HepG2 (cell line): ENCODE measurements around the gene SPECC1L. TPM values are rescaled to one million over a fixed set of nuclear protein-coding genes. Genes with fewer than 3 reads are reported as not detected.

ENCODE experiments used
- ATAC-seq: fragments of 200-7000 bp; cut with Tn5 transposase; 3 replicates; pipeline ENCODE4 v1.9.1; 2020; ENCODE audit warnings: mild to moderate bottlenecking, moderate library complexity
- BruUV-seq: library from RNA; stranded (reverse); fragments of 400-500 nt; replicated peaks from 2 replicates; lab custom pipeline; 2021; lab: Mats Ljungman, UMichigan
- CTCF ChIA-PET: fragments of 300-600 bp; formaldehyde crosslinking; extraction: SDS; loops from one replicate; lab custom pipeline; 2021; ENCODE audit warnings: low total read pairs, inconsistent platforms, low intra/inter-chr PET ratio; lab: Yijun Ruan, JAX
- POLR2A ChIA-PET: fragments of 350-600 bp; sonication (Branson Sonifier 250); formaldehyde crosslinking; loops from one replicate; lab custom pipeline; 2020; ENCODE audit warnings: antibody characterized with exemption, inconsistent platforms; lab: Yijun Ruan, JAX
- DNase-seq: peaks from one replicate; pipeline ENCODE4 v3.0.0-alpha.2; 2015; ENCODE audit warnings: low spot score
- FAIRE-seq: peaks from 3 replicates; lab custom pipeline; 2011; peaks lifted over from hg19 to GRCh38; lab: Jason Lieb, UNC
- H2AFZ ChIP-seq: one replicate; pipeline ENCODE4 v1.6.1; 2011; ENCODE audit warnings: low read length, inconsistent platforms
- H3K27ac ChIP-seq: fragments of 300-600 bp; 3 replicates; pipeline ENCODE4 v1.8.0; 2011; ENCODE audit warnings: mixed run types, mild to moderate bottlenecking, mixed read lengths, low read length, inconsistent platforms; ENCODE audit not compliant: insufficient read depth; ENCODE audit errors: extremely low read length
- H3K27me3 ChIP-seq, 2 experiments: fragments of 200-600 bp in 1 of 2; 2 replicates in 1 of 2; 3 replicates in 1 of 2; pipeline versions ENCODE4 v1.6.0 to v1.8.0; 2011; ENCODE audit warnings: low read length in 2 of 2, mild to moderate bottlenecking in 2 of 2, moderate library complexity in 2 of 2, inconsistent platforms in 1 of 2; ENCODE audit not compliant: insufficient read depth in 2 of 2, control insufficient read depth in 1 of 2
- H3K36me3 ChIP-seq, 2 experiments: fragments of 200-600 bp in 1 of 2; replicated peaks in 1 of 2; 2 replicates in 1 of 2; 3 replicates in 1 of 2; pipeline versions ENCODE4 v1.5.1 to v1.8.0; 2011; ENCODE audit warnings: low read length in 2 of 2, inconsistent platforms in 1 of 2; ENCODE audit not compliant: insufficient read depth in 2 of 2, control insufficient read depth in 1 of 2
- H3K4me1 ChIP-seq: 2 replicates; pipeline ENCODE4 v1.5.1; 2012; ENCODE audit warnings: low read length, inconsistent platforms; ENCODE audit not compliant: insufficient read depth
- H3K4me2 ChIP-seq: 2 replicates; pipeline ENCODE4 v1.6.0; 2011; ENCODE audit warnings: low read depth, low read length, inconsistent platforms
- H3K4me3 ChIP-seq, 3 experiments: fragments of 200-600 bp in 1 of 3; sonication (generic), shearing (Covaris generic) in 1 of 3; replicated peaks in 1 of 3; 2 replicates each; pipeline ENCODE4 v1.5.1; 2011 to 2016; ENCODE audit warnings: low read length in 3 of 3, inconsistent platforms in 2 of 3, low read depth in 2 of 3, mild to moderate bottlenecking in 2 of 3, control low read depth in 1 of 3, mixed read lengths in 1 of 3; ENCODE audit not compliant: insufficient read depth in 1 of 3
- H3K79me2 ChIP-seq: one replicate; pipeline ENCODE4 v1.6.1; 2011; ENCODE audit warnings: low read length, inconsistent platforms; ENCODE audit not compliant: insufficient read depth
- H3K9ac ChIP-seq: 2 replicates; pipeline ENCODE4 v1.6.0; 2011; ENCODE audit warnings: mild to moderate bottlenecking, low read depth, low read length, inconsistent platforms; ENCODE audit not compliant: insufficient read depth
- H3K9me3 ChIP-seq: 2 replicates; pipeline ENCODE4 v1.5.1; 2012; ENCODE audit warnings: mild to moderate bottlenecking, low read length
- H4K20me1 ChIP-seq: 2 replicates; pipeline ENCODE4 v1.6.0; 2011; ENCODE audit warnings: inconsistent platforms, mild to moderate bottlenecking, low read length, moderate library complexity; ENCODE audit not compliant: insufficient read depth
- ATRX ChIP-seq: sonication (generic); formaldehyde crosslinking; IDR thresholded peaks from 2 replicates; pipeline ENCODE4 v1.4.0; 2020; ENCODE audit warnings: missing genetic modification reagents, borderline replicate concordance
- CERS6 ChIP-seq: sonication (generic); formaldehyde crosslinking; IDR thresholded peaks from 2 replicates; pipeline ENCODE4 v1.5.0; 2020; ENCODE audit warnings: missing genetic modification reagents
- EED ChIP-seq: sonication (generic); formaldehyde crosslinking; IDR thresholded peaks from 2 replicates; pipeline ENCODE4 v1.5.0; 2020; ENCODE audit warnings: mild to moderate bottlenecking, missing genetic modification reagents
- GABPA ChIP-seq, 2 experiments: IDR thresholded peaks; 2 replicates each; pipeline ENCODE4 v1.6.1; 2011 to 2016; ENCODE audit warnings: low read depth in 2 of 2, low read length in 1 of 2, missing biosample characterization in 1 of 2, missing genetic modification characterization in 1 of 2
- HNF4A ChIP-seq: sonication (generic); formaldehyde crosslinking; IDR thresholded peaks from 2 replicates; pipeline ENCODE4 v1.4.0; 2020; ENCODE audit warnings: missing genetic modification reagents
- HNRNPUL1 ChIP-seq: fragments of 200-400 bp; formaldehyde crosslinking; IDR thresholded peaks from 2 replicates; pipeline ENCODE4 v1.6.1; 2017; ENCODE audit warnings: low read depth, mild to moderate bottlenecking, low read length, moderate library complexity
- JUND ChIP-seq: sonication (generic); formaldehyde crosslinking; IDR thresholded peaks from 2 replicates; pipeline ENCODE4 v1.8.0; 2022; ENCODE audit warnings: mild to moderate bottlenecking, missing genetic modification reagents
- MAFG ChIP-seq: sonication (generic); formaldehyde crosslinking; IDR thresholded peaks from 2 replicates; pipeline ENCODE4 v1.5.1; 2020; ENCODE audit warnings: mild to moderate bottlenecking, missing genetic modification reagents
- MATR3 ChIP-seq: sonication (generic); formaldehyde crosslinking; IDR thresholded peaks from 2 replicates; pipeline ENCODE4 v1.4.0; 2020; ENCODE audit warnings: missing genetic modification reagents
- MIER3 ChIP-seq: IDR thresholded peaks from 2 replicates; pipeline ENCODE4 v1.6.1; 2016; ENCODE audit warnings: missing compliant biosample characterization, borderline replicate concordance
- MTERF4 ChIP-seq: sonication (generic); formaldehyde crosslinking; IDR thresholded peaks from 2 replicates; pipeline ENCODE4 v1.8.0; 2023; ENCODE audit warnings: mild to moderate bottlenecking, missing genetic modification reagents
- SMYD3 ChIP-seq: sonication (generic); formaldehyde crosslinking; IDR thresholded peaks from 2 replicates; pipeline ENCODE4 v1.8.1; 2023; ENCODE audit warnings: mild to moderate bottlenecking, missing genetic modification reagents
- XRCC5 ChIP-seq: fragments of 200-400 bp; formaldehyde crosslinking; optimal IDR thresholded peaks from 2 replicates; pipeline ENCODE3; 2017; ENCODE audit warnings: mild to moderate bottlenecking, low read length
- ZBTB21 ChIP-seq: sonication (generic); formaldehyde crosslinking; IDR thresholded peaks from 2 replicates; pipeline ENCODE4 v1.4.0; 2020; ENCODE audit warnings: missing genetic modification reagents
- ZMAT3 ChIP-seq: sonication (generic); formaldehyde crosslinking; conservative IDR thresholded peaks from 2 replicates; pipeline ENCODE4 v1.7.0; 2021; ENCODE audit warnings: missing genetic modification reagents
- ZNF883 ChIP-seq: sonication (generic); formaldehyde crosslinking; IDR thresholded peaks from 2 replicates; pipeline ENCODE4 v1.5.1; 2020; ENCODE audit warnings: mild to moderate bottlenecking, missing genetic modification reagents; ENCODE audit errors: not compliant biosample characterization
- ZSCAN21 ChIP-seq: sonication (generic); formaldehyde crosslinking; IDR thresholded peaks from 2 replicates; pipeline ENCODE4 v1.8.0; 2022; ENCODE audit warnings: mild to moderate bottlenecking, missing genetic modification reagents, moderate library complexity, borderline replicate concordance
- WGBS: methylation state at CpG from one replicate; pipeline ENCODE4 v1.1.6; 2017; ENCODE audit warnings: low lambda C conversion rate; 5-methylcytosine and 5-hydroxymethylcytosine counted together
- in situ Hi-C: cut with HindIII; loops from 2 replicates; pipeline ENCODE4 v1.10.0; 2017; ENCODE audit warnings: low pct_unique_long_range_greater_than_20kb; ENCODE audit not compliant: extremely low pct_ligation_motif_present
- intact Hi-C: fragments of 100-400 bp; cut with micrococcal nuclease; formaldehyde crosslinking; loops from one replicate; pipeline ENCODE4 v1.10.0; 2022; ENCODE audit not compliant: unreplicated experiment
- polyA plus RNA-seq, 8 experiments: library from polyadenylated mRNA; depleted of rRNA in 3 of 8; stranded (reverse) in 7 of 8; unstranded in 1 of 8; fragments of >200 nt; fragmentation: Illumina TruSeq in 4 of 8; extraction: Trizol in 4 of 8; gene quantifications; 2 replicates each; pipeline versions ENCODE4 v1.2.1 to v1.2.3, GENCODE V29; 2011 to 2016; ENCODE audit warnings: low read depth in 4 of 8, missing spikeins in 1 of 8, mixed read lengths in 1 of 8; ENCODE audit not compliant: insufficient read depth in 1 of 8
- total RNA-seq, 5 experiments: library from RNA; depleted of rRNA; stranded (reverse); fragments of >200 nt; fragmentation: Illumina TruSeq; extraction: Trizol; gene quantifications; 2 replicates each; pipeline ENCODE4 v1.2.3, GENCODE V29; 2016; ENCODE audit warnings: low read depth in 1 of 5
- TF ChIP-seq, protein P1 (sequence below): IDR thresholded peaks from 2 replicates; pipeline ENCODE4 v1.6.1; 2018; ENCODE audit warnings: missing genetic modification reagents

Gene SPECC1L
- total and polyA plus RNA-seq, 2 of the 13 experiments (the other 11 are each of a cell fraction or from before 2014, with no cell fraction given) = 14.1 to 30.3 TPM

DNA sequence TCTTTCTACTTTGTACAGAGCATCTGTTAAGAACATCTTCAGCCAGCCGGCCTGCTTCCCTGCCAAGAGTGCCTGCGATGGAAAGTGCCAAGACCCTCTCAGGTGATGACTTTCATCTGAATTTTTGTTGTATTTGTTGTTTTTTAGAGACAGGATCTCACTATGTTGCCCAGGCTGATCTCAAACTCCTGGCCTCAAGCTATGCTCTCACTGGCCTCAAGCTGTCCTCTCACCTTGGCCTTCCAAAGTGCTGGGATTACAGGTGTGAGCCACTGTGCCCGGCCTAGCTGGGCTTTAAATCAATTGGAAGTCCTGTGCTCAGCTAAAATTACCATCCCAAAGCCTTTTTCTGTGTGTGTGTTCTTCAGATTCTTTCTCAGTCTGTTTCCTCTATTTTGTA, 92.6 kb downstream of the SPECC1L start:
- peaks cover 30% of the 10 kb centered on the region for H3K4me1 ChIP-seq
- no peak overlapping the region for H2AFZ ChIP-seq
- no peak overlapping the region for H3K9ac ChIP-seq
- no peak overlapping the region for H3K4me3 ChIP-seq
- intact Hi-C loops = no loop called here
- no peaks in the 10 kb centered on the region for H3K27me3 ChIP-seq
- no peak overlapping the region for H3K27ac ChIP-seq
- 96% methylated on average over 3 of the region's 3 CpGs for WGBS
- H4K20me1 ChIP-seq = no peaks in the 10 kb centered on the region
- FAIRE-seq = no peak
- ChIA-PET POLR2A (no interaction called here), CTCF (no interaction called here)
- DNase-seq = no peak
- H3K36me3 ChIP-seq = peaks cover 8 to 64% of the 10 kb centered on the region in 2 experiments
- H3K4me2 ChIP-seq = no peak overlapping the region
- peaks cover 3% of the 10 kb centered on the region for H3K79me2 ChIP-seq
- TF ChIP-seq MAFG (CRISPR knock-in tag) (no peak), MATR3 (CRISPR knock-in tag) (no peak), MTERF4 (CRISPR knock-in tag) (no peak), SMYD3 (CRISPR knock-in tag) (no peak), GABPA (IDR thresholded peaks at IDR 0.05; ENCODE audit: low read depth, low read length) (no peak), GABPA (CRISPR knock-in tag; IDR thresholded peaks at IDR 0.05; ENCODE audit: low read depth) (no peak), JUND (CRISPR knock-in tag) (no peak), EED (CRISPR knock-in tag) (no peak), ZBTB21 (CRISPR knock-in tag) (no peak)
- ATAC-seq = no peak
- no TSS peak for BruUV-seq
- H3K9me3 ChIP-seq = no peaks in the 10 kb centered on the region
- in situ Hi-C loops = loop anchor here (5.0 kb wide), 1 partner anchor 39 kb away; no protein-coding TSS in a partner anchor

GRCh38 chr22:24366701-24367100, 96.1 kb downstream of the SPECC1L start:
- in situ Hi-C loops (no loop called here), intact Hi-C loops (no loop called here)
- ATAC-seq (no peak), DNase-seq (no peak), FAIRE-seq (no peak)
- Histone ChIP-seq H3K27me3 (no peaks in the 10 kb centered on the region), H3K79me2 (no peaks in the 10 kb centered on the region), H2AFZ (no peak overlapping the region), H4K20me1 (no peaks in the 10 kb centered on the region), H3K4me3 (no peak overlapping the region), H3K4me2 (no peak overlapping the region), H3K27ac (no peak overlapping the region), H3K4me1 (no peaks in the 10 kb centered on the region), H3K9ac (no peak overlapping the region), H3K36me3 (peaks cover 19 to 83% of the 10 kb centered on the region in 2 experiments), H3K9me3 (no peaks in the 10 kb centered on the region)
- WGBS = 96% methylated on average over 8 of the region's 8 CpGs
- ChIA-PET CTCF (no interaction called here), POLR2A (no interaction called here)
- BruUV-seq = no TSS peak
- TF ChIP-seq ZMAT3 (no peak), CERS6 (CRISPR knock-in tag) (no peak), ZBTB21 (CRISPR knock-in tag) (no peak), ATRX (CRISPR knock-in tag) (no peak), HNRNPUL1 (no peak), MIER3 (CRISPR knock-in tag) (no peak), ZNF883 (no peak), ZSCAN21 (no peak), XRCC5 (no peak), HNF4A (no peak)
- TF ChIP-seq, protein P1, sequence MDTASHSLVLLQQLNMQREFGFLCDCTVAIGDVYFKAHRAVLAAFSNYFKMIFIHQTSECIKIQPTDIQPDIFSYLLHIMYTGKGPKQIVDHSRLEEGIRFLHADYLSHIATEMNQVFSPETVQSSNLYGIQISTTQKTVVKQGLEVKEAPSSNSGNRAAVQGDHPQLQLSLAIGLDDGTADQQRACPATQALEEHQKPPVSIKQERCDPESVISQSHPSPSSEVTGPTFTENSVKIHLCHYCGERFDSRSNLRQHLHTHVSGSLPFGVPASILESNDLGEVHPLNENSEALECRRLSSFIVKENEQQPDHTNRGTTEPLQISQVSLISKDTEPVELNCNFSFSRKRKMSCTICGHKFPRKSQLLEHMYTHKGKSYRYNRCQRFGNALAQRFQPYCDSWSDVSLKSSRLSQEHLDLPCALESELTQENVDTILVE (CRISPR knock-in tag) = no peak
